HG03139 (cell line): ENCODE measurements around the gene NOTCH4.
"Not testable (repeated sequence)": the region's sequence is repeated elsewhere in the genome, so short reads cannot be mapped to it uniquely, and the experiment has no call there.

ENCODE experiments used
- ATAC-seq: cut with Tn5 transposase; IDR thresholded peaks from one replicate; pipeline ENCODE4 v1.9.1; 2021; ENCODE audit not compliant: unreplicated experiment

Gene NOTCH4

DNA sequence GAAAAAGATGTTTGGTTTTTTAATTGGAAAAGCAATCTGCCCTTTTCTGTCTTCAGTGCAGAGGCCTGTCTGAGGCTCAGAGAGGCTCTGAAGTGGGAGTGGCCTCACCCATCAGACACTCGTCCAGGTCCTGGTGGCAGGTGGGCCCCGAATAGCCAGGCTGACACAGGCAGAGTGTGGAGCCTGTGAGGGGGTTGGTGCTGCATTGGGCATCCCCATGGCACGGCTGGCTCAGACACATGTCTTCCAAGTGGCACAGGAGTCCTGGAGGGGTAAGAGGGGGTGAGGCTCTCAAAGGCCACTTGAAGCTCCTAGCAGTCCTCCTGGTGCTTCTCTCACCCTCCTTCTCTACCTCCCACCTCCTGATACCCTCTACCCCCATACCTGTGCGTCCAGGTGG, 3.8 kb downstream of the NOTCH4 start:
- no peak for ATAC-seq

DNA sequence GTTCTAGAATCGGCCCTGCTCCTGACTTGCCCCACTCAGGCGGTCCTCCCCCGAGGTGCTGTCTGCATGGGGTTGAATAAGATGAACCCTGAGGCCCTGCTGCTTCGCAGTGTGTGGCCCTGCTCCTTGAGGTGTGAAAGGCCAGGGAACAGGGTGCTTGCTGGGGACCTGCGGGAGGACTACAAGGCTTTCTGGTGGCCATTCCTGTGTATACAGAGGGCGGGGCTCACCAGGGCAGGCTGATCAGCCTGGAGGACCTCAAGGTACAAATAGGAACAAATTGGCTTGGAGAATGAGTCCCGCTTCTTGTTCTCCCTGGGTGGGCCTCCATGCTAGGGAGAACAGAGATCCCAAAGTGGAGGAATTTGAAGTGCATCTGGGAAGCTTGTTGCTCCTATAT, 5.7 kb downstream of the NOTCH4 start:
- ATAC-seq, result no peak

DNA sequence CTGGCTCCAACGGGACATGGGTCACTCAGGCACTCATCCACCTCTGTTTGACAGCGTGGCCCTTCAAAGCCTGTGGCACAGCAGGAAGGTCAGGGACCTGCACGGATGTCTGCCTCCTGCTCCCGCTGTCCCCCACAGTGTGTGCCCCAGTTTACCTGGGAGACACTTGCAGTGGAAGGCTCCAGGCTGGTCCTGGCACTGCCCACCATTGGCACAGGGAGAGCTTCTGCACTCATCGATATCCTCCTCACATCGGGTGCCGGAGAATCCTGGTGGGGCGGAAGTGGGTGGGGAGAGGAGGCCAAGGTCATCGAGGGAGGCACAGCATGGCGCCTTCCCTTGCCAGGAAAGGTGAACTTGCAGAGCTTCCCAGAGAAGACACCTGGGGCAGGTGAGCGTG, 6.9 kb downstream of the NOTCH4 start:
- ATAC-seq, result no peak

DNA sequence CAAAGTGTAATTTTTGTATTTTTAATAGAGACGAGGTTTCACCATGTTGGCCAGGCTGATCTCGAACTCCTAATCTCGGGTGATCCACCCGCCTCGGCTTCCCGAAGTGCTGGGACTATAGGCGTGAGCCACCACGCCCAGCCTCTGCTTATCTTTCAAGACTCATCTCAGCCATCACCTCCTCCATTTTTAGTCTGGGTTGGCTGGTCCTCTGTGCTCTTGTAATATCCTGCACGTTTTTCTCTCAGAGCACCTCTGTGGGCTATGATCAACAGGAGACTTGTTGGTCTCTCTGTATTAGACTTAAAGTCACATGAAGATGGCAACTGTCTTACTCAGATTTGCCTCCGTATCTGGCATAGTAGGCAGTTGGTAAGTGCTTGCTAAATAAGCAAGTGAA, 7.6 kb downstream of the NOTCH4 start:
- no peak for ATAC-seq

DNA sequence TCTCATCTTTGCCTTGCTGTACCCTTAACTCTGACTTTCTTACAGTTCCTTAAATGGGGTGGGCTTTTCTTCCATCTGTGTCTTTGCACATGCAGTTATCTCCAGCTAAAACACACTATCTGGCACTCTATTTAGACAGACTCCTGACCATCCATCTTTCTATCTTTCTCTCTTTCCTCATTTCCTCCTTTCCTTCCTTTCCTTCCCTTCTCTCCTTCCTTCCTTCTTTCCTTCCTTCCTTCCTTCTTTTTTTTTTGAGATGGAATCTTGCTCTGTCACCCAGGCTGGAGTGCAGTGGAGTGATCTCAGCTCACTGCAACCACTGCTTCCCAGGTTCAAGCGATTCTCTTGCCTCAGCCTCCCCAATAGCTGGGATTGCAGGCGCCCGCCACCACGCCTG, 8.2 kb downstream of the NOTCH4 start:
- ATAC-seq, result no peak

DNA sequence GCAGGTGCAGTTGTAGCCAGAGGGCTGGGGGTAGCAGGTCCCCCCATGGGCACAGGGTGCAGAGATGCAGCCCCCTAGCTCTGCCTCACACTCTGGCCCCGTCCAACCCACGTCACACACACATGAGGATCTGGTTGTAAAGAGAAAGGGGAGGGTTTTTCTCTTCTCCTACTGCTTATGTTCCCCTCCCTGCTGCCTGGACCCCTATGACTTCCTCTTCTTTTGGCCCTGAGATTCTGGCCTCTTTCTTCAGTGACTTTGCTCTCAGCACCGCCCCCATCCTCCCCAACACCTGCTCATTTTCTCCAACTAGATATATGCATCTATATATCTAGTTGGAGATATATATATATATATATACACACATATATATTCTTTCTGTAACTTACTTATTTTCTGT, 9.7 kb downstream of the NOTCH4 start:
- ATAC-seq, result no peak

DNA sequence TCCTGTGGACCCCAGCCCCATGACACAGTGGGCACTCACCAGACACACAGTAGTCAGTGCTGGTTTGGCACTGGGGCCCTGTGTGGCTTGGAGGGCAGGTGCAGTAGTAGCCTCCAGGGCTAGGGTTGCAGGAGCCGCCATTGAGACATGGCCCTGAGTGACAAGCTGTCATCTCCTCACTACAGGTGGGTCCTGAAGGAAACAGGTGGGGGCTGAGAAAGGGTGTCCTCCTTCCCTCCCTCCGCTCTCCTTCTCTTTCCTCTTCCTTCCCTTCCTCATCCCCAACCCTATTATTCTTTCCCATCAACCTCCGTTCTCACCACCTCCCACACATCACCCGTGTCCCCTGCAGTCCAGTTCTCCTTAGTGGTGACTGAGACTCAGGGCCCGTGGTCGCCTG, 10.2 kb downstream of the NOTCH4 start:
- no peak for ATAC-seq

DNA sequence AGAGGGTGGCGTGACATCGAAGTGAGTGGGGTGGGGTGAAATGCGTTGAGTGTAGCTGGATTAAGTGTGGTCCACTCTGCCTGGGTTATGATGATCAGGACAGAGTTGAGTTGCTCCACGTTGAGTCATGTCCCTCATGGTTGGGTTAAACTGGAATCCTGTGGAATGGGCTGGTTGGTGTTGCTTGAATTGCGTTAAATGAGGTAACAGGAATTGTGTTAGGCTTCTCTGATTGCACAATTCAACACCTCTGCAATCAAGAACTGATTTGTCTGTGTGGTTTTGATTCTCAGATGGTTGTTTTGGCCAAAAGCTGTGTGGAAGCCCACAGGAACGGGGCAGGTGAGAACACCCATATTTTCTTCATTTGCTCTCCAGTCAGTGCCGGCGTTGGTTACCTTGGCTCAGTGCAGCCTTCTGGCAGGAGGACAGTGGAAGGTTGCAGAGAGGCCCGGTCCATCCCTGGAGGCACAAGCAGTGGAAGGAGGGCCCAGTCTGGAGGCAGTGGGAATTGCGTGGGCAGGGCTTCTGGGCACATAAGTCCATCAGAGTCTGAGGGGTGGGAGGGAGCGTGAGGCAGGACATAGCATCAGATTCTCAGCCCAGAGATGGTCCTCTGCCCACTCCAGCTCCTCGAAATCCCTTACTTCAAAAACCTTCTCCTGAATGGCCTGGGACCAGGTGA, 11.6 kb downstream of the NOTCH4 start:
- no peak for ATAC-seq

DNA sequence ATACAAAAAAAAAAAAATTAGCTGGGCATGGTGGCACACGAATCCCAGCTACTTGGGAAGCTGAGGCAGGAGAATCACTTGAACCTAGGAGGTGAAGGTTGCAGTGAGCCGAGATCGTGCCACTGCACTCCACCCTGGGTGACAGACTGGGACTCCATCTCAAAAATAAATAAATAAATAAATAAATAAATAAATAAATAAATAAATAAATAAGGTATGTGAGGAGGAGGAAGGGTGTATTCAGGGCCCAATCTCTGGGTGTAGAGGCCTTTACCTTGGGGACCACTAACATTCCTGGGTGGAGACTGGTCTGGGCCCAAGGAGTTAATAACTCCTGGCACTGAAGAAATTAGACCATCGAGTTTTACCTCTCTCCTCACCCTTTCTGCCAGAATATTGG, 12.4 kb downstream of the NOTCH4 start:
- ATAC-seq, result not testable (repeated sequence)

DNA sequence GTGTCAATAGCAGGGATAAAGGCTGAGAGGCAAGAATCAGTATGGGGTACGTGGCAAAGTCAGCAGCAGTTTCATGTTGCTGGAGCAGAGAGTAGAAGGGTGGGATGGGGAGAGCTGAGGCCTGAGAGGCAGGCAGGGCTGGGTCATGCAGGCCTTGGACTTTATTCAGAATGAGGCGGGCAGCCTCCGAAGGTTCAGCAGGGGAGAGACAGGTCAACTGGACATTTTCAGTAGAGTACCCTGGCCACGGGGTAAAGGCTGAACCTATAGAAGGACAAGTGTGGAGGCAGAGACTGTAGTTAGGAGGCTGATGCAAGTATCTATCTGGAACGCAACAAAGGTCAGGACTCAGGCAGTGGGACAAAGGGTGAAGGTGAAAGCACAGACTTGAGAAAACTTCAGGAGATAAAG, 13.7 kb downstream of the NOTCH4 start:
- ATAC-seq, result no peak

DNA sequence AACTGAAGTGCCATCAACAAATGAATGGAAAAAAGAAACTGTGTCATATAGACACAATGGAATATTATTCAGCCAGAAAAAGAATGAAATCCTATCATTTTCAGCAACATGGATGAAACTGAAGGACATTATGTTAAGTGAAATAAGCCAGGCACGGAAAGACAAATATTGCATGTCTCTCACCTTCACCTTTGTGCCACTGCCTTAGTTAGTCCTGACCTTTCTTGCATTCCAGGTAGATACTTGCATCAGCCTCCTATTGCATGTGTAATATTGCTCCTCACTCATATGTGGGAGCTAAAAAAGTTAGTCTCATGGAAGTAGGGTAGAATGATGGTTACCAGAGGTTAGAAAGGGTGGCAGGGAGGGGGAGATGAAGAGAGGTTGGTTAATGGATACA, 14.9 kb downstream of the NOTCH4 start:
- no peak for ATAC-seq

DNA sequence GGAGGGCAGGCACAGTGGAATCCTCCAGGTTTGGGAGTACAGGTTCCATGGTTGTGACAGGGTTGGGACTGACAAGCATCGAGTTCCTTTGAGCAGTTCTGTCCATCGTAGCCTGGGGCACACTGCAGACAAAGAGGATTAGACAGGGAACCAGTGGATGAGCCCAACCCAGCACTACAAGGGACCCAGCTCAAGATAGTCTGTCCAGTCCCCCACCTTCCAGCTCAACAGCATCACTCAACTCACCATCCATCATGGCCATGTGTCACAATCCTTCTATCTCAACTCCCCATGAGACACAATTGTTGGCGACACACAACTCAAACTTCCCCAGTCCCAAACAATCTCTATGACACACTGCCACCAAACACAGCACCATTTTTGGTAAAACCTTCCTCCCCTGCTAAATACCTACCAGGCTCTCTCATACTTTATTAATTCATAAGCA, 19.6 kb downstream of the NOTCH4 start:
- ATAC-seq, result no peak

DNA sequence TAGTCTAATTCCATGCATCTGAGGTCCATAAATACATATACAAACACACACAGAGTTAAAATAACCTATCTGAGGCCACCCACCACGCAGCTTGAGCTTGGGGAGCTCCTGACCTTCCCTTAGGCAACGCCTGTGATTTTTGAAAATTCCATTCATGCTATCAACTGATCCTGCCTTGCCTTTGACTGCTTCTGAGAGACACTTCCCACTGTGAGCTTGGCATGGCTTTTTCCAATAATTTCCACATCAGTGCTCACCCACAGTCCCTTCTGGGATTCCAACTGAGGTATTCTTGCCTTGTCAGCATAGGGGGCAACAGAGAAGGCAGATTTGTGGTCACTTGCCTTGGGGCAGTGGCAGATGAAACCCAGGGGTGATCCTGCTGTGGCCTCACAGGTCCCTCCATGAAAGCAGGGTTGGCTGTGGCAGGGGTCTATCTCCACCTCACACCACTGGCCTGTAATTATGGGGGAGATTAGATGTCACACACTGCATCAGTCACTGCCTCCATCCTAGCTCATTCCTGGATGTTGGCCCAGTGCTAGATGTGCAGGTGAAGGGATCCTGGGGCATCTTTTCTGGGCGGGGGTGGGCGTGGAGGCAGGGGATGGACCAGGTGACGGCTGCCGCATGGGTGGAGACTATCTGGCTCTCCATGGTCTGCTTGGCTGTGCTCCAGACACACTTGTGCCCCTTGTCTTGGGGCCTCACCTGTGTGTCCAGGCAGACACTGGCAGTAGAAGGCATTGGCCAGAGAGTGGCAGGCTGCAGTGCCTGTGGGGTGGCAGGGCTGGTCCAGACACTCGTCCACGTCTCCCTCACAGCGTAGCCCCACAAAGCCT, 20.2 kb downstream of the NOTCH4 start:
- ATAC-seq, result no peak

DNA sequence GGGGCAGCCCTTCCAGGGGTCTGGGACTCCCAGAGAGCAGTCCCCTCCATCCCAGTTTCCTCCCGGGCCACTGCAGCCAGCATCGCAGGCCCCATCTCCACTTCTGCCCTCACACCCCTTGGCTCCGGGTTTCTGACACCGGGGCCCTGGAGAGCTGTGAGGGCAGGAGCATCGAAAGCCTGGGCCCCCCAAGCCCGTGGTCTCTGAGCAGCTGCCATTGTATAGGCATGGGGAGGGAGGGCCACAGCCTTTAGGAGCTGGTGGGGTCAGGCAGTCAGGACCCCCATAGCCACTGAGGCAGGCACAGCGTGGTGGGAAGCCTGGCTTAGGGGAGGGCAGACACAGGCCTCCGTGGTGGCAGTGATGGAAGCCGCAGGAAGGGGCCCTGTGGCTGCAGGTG, 21.7 kb downstream of the NOTCH4 start:
- ATAC-seq, result no peak

DNA sequence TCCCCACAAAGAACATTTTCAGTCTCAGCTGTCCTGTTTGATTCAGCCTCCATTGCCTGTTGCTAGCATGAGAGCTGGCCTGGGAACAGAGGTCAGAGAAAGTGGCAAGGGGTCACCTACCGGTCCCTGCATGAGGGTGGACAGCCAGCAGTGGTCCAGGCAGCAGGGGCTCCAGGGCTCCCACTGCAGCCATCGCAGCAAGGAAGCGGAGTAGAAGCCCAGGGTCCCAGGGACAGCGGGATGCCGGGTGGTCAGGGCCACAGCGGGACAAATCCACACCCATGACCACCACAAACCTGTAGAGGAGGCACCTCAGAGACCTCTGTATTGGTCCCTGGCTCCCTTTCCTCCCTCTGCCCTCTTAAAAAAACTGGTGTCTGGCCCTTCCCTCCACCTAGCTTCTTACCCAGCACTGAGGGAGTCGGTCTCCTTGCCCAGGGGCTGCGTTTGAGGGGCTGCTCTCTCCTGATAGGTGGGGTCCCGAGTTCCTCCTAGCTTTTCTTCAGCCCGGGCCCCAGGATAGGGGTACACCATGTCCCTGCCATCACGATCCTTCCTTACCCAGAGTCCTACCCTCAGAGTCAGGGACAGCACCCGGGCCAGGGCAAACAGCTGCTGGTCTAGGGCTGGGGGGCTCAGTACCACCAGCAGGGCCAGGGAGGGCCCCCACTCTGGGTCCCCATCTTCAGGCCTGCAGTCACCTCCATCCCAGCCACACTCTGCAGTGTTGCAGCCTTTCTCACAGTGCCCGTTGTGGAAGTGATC, 23.0 kb downstream of the NOTCH4 start:
- ATAC-seq, result no peak

DNA sequence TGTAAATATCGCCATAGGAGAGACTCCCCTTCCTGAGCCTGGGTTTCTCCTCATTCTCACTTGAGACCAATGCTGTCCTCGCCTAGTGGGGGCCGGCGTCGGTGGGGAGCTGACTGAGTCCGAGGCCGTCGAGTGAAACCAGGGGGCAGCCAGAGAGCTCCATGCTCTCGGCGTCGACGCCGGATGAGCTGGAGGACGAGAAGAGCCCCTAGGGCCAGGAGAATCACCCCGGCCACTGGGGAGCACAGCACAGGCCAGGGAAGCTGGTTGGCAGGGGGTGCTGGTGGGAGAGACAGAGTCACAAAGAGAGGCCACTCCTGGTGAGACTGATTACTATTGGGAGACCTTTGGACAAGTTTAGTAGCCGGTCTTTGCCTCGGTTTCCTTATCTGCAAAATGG, 25.0 kb downstream of the NOTCH4 start:
- no peak for ATAC-seq

DNA sequence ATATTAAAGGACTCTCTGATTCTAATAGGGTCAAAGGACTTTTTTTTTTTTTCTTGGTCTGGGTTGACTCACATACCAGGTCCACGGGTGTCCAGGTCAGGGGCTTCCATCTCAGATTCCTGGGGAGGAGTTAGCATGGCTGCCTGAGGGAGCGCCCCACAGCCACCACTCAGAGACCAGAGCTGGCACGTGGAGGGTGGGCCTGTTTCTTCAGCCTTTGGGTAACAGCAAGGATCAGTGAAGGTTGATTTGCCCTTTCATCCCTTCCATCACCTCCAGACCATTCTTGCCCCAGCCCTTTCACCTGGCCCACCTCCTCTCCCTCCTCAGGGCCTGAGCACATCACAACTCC, 25.5 kb downstream of the NOTCH4 start:
- ATAC-seq, result no peak

DNA sequence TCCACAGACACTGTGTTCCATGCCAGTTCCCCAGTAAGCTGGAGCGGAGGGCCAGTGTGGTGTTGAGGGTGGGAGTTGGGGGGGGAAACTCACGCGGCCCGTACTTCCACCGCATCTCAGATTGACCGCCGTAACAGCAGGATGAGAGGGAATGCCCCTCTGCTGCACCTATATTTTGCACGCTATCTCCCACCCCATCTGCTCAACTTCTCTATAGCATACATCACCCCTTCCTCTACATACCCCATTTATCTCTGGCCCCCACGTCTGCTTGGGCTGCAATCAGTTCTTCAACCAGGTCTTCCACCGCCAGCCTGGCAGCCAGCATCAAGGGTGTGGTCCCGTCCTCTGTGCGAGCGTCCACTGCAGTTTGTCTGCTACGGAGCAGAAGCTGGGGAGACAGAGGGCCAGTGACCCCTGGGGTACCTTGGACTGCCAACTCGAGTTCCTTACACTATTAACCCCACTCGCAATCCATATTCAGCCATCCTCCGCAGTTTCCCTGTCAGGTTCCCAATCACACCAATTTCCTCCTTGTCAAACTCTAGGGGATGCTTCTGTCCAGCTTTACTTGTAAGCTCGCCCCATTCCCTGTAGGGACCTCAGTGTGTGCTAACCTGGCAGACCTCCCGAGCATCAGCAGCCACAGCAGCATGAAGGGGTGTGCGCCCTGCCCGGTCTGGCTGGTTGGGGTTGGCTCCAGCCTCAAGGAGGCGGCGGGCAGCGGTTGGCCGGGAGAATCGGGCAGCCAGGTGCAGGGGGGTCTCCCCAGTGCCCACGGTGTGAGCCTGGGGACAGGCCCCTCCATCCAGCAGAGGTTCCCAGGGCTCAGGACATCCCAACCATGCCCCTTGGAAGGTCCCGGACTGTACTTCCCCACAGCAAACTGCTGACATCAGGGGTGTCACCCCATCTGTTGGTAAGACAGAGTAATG, 26.9 kb downstream of the NOTCH4 start:
- ATAC-seq, result no peak

DNA sequence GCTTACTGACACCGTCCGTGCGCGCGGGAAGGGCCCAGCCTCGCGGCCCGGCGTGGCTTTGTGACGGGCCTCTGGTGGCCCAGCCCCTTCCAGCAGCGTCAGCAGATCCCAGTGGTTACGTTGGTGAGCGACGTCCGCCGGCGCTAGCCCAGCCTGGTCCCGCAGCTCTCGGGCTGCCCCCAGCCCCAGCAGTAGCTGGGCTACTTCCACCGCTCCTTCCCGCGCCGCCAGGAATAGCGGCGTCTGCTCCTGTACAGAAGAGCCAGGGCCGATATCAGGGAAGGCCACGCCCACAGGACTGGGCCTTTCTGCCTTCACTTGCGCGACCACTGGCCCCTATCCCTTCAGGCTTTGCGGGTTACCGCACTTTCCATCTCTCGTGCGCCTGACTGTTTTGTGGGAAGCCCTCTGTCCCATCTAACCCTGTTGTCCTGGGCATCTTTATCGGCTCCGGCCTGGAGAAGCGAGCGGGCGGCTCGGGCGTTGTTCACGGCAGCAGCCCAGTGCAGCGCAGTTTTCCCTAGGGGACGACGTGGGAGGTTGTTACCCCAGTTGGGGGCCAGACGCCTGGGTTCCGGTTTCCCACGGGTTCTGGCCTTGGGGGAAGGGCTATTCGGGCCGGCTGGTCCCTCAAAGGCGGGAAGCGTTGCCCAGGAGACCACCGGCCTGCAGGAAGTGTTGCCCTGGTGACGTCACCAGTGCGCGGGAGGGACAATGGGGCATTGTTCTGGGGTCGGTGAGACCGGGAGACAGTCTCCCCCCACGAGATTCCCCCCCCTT, 27.8 kb downstream of the NOTCH4 start:
- ATAC-seq, result peak; percentile 19

DNA sequence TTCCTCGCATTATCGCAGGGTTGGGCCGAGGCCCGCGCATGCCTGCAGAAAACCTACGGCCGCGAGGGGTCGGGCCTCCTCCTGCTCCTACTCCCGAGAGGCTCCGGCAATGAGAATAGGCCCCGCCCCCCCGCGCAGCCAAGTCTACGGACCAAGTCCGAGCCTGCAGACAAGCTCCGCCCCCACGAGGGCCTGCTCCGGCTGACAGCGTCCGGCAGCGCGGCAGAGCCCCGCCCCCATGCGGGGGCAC, 28.3 kb downstream of the NOTCH4 start:
- peak; percentile 65 for ATAC-seq
